ENCODE data around the gene NKAIN1. TPM values are rescaled to one million over a fixed set of nuclear protein-coding genes. Genes with fewer than 3 reads are reported as not detected.
"Not testable (repeated sequence)": the region's sequence is repeated elsewhere in the genome, so short reads cannot be mapped to it uniquely, and the experiment has no call there.

The NKAIN1 gene
- under 1 TPM in 3 of 9 donors, not detected in 6; 0.14 to 0.31 (median 0.21) TPM for total RNA-seq
- polyA plus RNA-seq = not detected
- long read RNA-seq, donor 1 = 0 reads
- long read RNA-seq, donor 2 = 0 reads
- long read RNA-seq, donor 3 = 0 reads

DNA sequence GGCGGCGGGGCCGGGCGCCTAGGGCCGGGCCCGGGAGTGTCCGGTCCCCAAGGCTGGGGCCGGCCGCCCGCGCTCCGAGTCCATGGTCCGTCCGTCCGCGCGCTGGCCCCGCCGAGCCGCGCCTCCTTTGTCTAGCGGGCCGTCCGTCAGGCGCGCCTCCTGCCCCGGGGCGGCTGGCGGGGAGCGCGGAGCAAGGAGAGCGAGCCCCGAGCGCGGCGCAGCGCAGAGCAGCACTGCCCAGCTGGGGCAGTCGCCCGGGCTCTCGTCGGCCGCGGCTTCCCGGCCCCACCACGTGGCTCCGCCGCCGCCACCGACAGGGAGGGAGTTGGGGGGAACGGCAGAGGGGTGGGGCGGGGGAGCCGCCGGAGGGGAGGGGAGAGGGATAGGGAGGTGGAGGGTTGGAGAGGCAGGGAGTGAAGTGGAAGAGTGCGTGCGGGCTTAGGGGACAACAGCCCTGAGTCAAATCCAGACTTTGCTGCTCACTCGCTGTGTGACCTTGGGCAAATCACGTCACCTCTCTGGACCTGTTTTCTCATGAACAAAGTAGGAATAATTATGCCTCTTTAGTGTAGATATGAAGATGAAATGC lies at the start of gene NKAIN1:
Gene NKAIN1 (minus strand): TSS at position 235 of the 589 bp plus-strand sequence. CDS start 340 bp downstream, outside the sequence.
- WGBS, 4 donors = 1 to 12% (median 1%) methylated on average over 9 to 57 of the region's 57 CpGs
- H3K9me3 ChIP-seq = no peaks in the 10 kb centered on the region

GRCh38 chr1:31289021-31289420 lies 49.3 kb upstream of the NKAIN1 start:
- intact Hi-C loops (cut with DNase I) = no loop called here
- H3K4me1 ChIP-seq = no peaks in the 10 kb centered on the region
- no peak for ATAC-seq
- H3K9me3 ChIP-seq = no peaks in the 10 kb centered on the region
- no peak for TF ChIP-seq POLR2A (IDR thresholded peaks at IDR 0.05)
- TF ChIP-seq, protein P1, sequence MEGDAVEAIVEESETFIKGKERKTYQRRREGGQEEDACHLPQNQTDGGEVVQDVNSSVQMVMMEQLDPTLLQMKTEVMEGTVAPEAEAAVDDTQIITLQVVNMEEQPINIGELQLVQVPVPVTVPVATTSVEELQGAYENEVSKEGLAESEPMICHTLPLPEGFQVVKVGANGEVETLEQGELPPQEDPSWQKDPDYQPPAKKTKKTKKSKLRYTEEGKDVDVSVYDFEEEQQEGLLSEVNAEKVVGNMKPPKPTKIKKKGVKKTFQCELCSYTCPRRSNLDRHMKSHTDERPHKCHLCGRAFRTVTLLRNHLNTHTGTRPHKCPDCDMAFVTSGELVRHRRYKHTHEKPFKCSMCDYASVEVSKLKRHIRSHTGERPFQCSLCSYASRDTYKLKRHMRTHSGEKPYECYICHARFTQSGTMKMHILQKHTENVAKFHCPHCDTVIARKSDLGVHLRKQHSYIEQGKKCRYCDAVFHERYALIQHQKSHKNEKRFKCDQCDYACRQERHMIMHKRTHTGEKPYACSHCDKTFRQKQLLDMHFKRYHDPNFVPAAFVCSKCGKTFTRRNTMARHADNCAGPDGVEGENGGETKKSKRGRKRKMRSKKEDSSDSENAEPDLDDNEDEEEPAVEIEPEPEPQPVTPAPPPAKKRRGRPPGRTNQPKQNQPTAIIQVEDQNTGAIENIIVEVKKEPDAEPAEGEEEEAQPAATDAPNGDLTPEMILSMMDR (IDR thresholded peaks at IDR 0.05) = no peak
- H3K27ac ChIP-seq = no peak overlapping the region
- no peaks in the 10 kb centered on the region for H3K27me3 ChIP-seq
- WGBS, 4 donors = 60 to 66% (median 64%) methylated on average over 4 of the region's 4 CpGs
- peaks cover 0 to 98% (median 87%) of the 10 kb centered on the region in 9 donors for H3K36me3 ChIP-seq
- DNase-seq = no peak
- no peak overlapping the region for H3K4me3 ChIP-seq

More for the DNA sequence above, at the start of gene NKAIN1:
- no peak for DNase-seq
- Histone ChIP-seq H3K4me1 (peaks cover 0 to 13% (median 4%) of the 10 kb centered on the region in 12 donors), H3K27ac (no peak within 1 kb of the TSS), H3K36me3 (no peaks in the 10 kb centered on the region), H3K4me3 (peak within 1 kb of the TSS in 9 of 12 donors; percentile 20 to 47 (median 37)), H3K27me3 (peaks cover 10 to 60% (median 28%) of the 10 kb centered on the region in 9 donors)
- TF ChIP-seq, protein P1 (IDR thresholded peaks at IDR 0.05) = no peak
- TF ChIP-seq POLR2A (IDR thresholded peaks at IDR 0.05) = no peak
- intact Hi-C loops (cut with DNase I) = no loop called here
- peak in 2 of 4 donors; percentile 63 to 67 for ATAC-seq

DNA sequence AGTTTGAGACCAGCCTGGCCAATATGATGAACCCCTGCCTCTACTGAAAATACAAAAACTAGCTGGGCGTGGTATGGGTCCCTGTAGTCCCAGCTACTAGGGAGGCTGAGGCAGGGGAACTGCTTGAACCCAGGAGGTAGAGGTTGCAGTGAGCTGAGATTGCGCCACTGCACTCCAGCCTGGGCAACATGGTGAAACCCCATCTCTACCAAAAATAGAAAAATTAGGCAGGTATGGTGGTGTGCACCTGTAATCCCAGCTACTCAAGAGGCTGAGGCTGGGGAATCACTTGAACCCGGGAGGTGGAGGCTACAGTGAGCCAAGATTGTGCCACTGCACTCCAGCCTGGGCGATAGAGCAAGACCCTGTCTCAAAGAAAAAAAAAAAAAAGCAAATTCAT lies 48.1 kb upstream of the NKAIN1 start:
- H3K27me3 ChIP-seq; intact Hi-C loops (cut with DNase I); H3K9me3 ChIP-seq; H3K4me1 ChIP-seq; DNase-seq; ATAC-seq; H3K4me3 ChIP-seq; H3K27ac ChIP-seq: not testable (repeated sequence)
- WGBS, 4 donors = 92 to 98% (median 96%) methylated on average over 4 of the region's 4 CpGs
- H3K36me3 ChIP-seq = peaks cover 0 to 100% (median 87%) of the 10 kb centered on the region in 9 donors

DNA sequence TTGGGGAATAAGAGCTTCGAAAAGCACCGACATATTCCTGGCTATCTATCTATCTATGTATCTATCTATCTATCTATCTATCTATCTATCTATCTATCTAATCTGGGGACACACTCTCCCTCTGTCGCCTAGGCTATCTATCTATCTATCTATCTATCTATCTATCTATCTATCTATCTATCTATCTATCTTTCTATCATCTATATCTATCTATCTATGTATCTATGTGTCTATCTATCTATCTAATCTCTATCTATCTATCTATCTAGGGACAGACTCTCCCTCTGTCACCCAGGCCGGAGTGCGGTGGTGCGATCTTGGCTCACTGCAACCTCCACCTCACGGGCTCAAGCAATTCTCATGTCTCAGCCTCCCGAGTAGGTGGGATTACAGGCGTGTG lies 42.7 kb upstream of the NKAIN1 start:
- H3K4me3 ChIP-seq; intact Hi-C loops (cut with DNase I); H3K27me3 ChIP-seq; DNase-seq; H3K4me1 ChIP-seq; H3K9me3 ChIP-seq; H3K27ac ChIP-seq; ATAC-seq: not testable (repeated sequence)
- H3K36me3 ChIP-seq = peaks cover 0 to 99% (median 88%) of the 10 kb centered on the region in 9 donors
- WGBS, 4 donors = 92 to 96% (median 94%) methylated on average over 9 of the region's 9 CpGs

DNA sequence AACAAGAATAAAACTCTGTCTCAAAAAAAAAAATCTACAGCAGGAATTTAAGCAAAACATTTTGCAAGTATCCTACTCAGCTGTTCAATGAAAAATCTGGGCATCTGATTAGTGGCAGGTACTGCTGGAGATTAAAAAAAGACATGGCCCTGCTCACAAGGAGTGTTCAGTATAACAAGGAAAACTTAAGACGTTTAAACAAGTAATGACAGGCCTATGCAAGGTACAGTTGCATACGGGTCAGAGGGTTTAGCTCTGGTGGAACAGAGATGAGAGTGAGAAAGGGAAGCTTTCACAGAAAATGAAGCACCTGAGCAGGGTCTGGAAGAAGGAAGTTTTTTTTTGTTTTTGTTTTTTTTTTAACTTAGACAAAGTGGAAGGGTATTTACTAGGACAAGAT lies 33.9 kb upstream of the NKAIN1 start:
- H3K36me3 ChIP-seq = peaks cover 0 to 100% (median 84%) of the 10 kb centered on the region in 9 donors
- H3K27ac ChIP-seq = no peak overlapping the region
- no peaks in the 10 kb centered on the region for H3K9me3 ChIP-seq
- WGBS, 4 donors = 85 to 89% (median 87%) methylated on average over 2 of the region's 2 CpGs
- ATAC-seq (no peak), DNase-seq (no peak)
- H3K4me1 ChIP-seq = peaks cover 0 to 7% (median 0%) of the 10 kb centered on the region in 12 donors
- intact Hi-C loops (cut with DNase I) = no loop called here
- no peaks in the 10 kb centered on the region for H3K27me3 ChIP-seq
- H3K4me3 ChIP-seq = no peak overlapping the region
- TF ChIP-seq POLR2A (IDR thresholded peaks at IDR 0.05) = no peak
- TF ChIP-seq, protein P1 (IDR thresholded peaks at IDR 0.05) = no peak

All from heart left ventricle (tissue), 16 donors.